Tibial nerve (tissue), 4 donors: Measurements from ENCODE around the gene C22orf39. TPM values are rescaled to one million over a fixed set of nuclear protein-coding genes. Genes with fewer than 3 reads are reported as not detected.

ENCODE experiments used
- DNase-seq, 2 donors: peaks; one replicate each; pipeline ENCODE4 v3.0.0-alpha.2; 2019; ENCODE audit warnings: low spot score in 2 of 2
- H3K27ac ChIP-seq, 4 donors: fragments of 200-600 bp; sonication (generic) in 3 of 4; one replicate each; pipeline ENCODE4 v1.5.1; 2017 to 2019; ENCODE audit warnings: mild to moderate bottlenecking in 1 of 4
- H3K27me3 ChIP-seq, 2 donors: fragments of 200-600 bp; sonication (generic) in 1 of 2; one replicate each; pipeline versions ENCODE4 v1.5.1 to v1.6.0; 2017 to 2019
- H3K36me3 ChIP-seq, 3 donors: fragments of 200-600 bp; sonication (generic); one replicate each; pipeline ENCODE4 v1.5.1; 2018 to 2019
- H3K4me1 ChIP-seq, 4 donors: fragments of 200-600 bp; sonication (generic) in 3 of 4; one replicate each; pipeline ENCODE4 v1.5.1; 2017 to 2019
- H3K4me3 ChIP-seq, 4 donors: fragments of 200-600 bp; sonication (generic) in 3 of 4; one replicate each; pipeline ENCODE4 v1.5.1; 2017 to 2019; ENCODE audit warnings: mild to moderate bottlenecking in 1 of 4, moderate library complexity in 1 of 4
- H3K9me3 ChIP-seq, 4 donors: fragments of 200-600 bp; sonication (generic) in 3 of 4; one replicate each; pipeline ENCODE4 v1.5.1; 2017 to 2019
- CTCF ChIP-seq, 5 experiments: fragments of 200-600 bp in 3 of 5; fragments of 450-650 bp in 2 of 5; sonication (generic) in 3 of 5; IDR thresholded peaks; one replicate each; pipeline ENCODE4 v1.5.1; 2016 to 2019; ENCODE audit warnings: antibody characterized with exemption in 5 of 5, mild to moderate bottlenecking in 3 of 5, moderate library complexity in 2 of 5
- EP300 ChIP-seq, 2 donors: sonication (generic); formaldehyde crosslinking; IDR thresholded peaks; one replicate each; pipeline ENCODE4 v1.6.1; 2017; ENCODE audit warnings: antibody characterized with exemption in 2 of 2, mild to moderate bottlenecking in 1 of 2
- POLR2A ChIP-seq, 2 donors: fragments of 450-650 bp; IDR thresholded peaks; one replicate each; pipeline ENCODE4 v1.6.1; 2017; ENCODE audit warnings: antibody characterized with exemption in 2 of 2, mild to moderate bottlenecking in 2 of 2, moderate library complexity in 2 of 2
- WGBS, 2 donors: methylation state at CpG; one replicate each; pipeline ENCODE4 v1.1.5; 2018; 5-methylcytosine and 5-hydroxymethylcytosine counted together
- total RNA-seq, 4 donors: library from RNA; depleted of rRNA; stranded (reverse); fragments of >200 nt; gene quantifications; one replicate each; pipeline ENCODE4 v1.1.0, GENCODE V29; 2016

The C22orf39 gene
- total RNA-seq, 4 donors from 2014 or later = 58.5 to 101 (median 75.1) TPM

GRCh38 chr22:19412923-19413322 lies 34.6 kb downstream of the C22orf39 start:
- Histone ChIP-seq H3K36me3 (peaks cover 0 to 37% (median 15%) of the 10 kb centered on the region in 3 donors), H3K9me3 (no peaks in the 10 kb centered on the region), H3K27ac (no peak overlapping the region), H3K4me3 (no peak overlapping the region), H3K4me1 (peaks cover 0 to 6% (median 0%) of the 10 kb centered on the region in 4 donors), H3K27me3 (no peaks in the 10 kb centered on the region)
- no peak for DNase-seq
- 77 to 83% methylated on average over 4 of the region's 4 CpGs for WGBS, 2 donors
- TF ChIP-seq POLR2A (IDR thresholded peaks at IDR 0.05) (no peak), CTCF (IDR thresholded peaks at IDR 0.05) (no peak), EP300 (IDR thresholded peaks at IDR 0.05) (no peak)

DNA sequence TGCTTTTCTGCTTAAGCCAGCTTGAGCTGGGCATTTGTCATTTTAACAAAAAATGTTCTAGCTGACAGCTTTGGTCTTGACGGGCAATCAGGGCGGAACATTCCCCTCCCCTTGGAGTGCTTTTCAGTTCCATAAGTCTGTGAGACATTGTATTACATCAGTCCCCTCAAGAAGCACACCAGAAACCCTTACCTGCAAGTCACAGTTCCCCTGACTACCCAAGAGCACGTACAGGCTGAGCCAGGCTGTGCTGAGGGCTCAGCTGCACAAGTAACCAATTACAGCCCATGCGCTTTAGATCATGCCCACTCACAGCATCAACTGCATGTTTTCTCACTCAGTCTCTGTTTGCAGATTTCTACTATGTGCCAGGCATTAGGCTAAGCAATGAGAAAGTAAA lies 35.0 kb downstream of the C22orf39 start:
- no peak overlapping the region for H3K4me3 ChIP-seq
- no peak for DNase-seq
- WGBS, 2 donors = 68 to 86% methylated on average over 4 of the region's 4 CpGs
- H3K36me3 ChIP-seq = peaks cover 0 to 38% (median 19%) of the 10 kb centered on the region in 3 donors
- H3K4me1 ChIP-seq = peaks cover 0 to 6% (median 0%) of the 10 kb centered on the region in 4 donors
- no peaks in the 10 kb centered on the region for H3K27me3 ChIP-seq
- no peak for TF ChIP-seq POLR2A (IDR thresholded peaks at IDR 0.05)
- TF ChIP-seq CTCF (IDR thresholded peaks at IDR 0.05) = no peak
- TF ChIP-seq EP300 (IDR thresholded peaks at IDR 0.05) = no peak
- H3K27ac ChIP-seq = no peak overlapping the region
- H3K9me3 ChIP-seq = no peaks in the 10 kb centered on the region

DNA sequence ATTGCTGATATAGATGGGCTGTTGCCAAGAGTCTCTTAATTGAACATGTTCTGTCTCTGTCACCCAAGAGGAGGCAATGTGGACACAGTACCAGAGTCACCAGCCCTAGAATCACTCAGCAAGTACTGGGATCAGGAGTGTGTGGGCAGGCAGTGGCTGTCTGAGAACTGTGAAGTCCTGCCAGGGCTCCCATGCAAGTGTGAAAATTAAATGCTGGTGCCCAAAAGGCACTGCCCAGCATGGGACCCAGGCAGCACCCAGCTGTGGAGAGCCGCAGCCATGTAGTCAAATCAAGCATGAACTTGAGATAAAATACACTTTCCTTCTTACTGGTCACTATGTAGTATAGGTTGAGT lies 35.8 kb downstream of the C22orf39 start:
- H3K9me3 ChIP-seq = no peaks in the 10 kb centered on the region
- DNase-seq = no peak
- H3K27ac ChIP-seq = no peak overlapping the region
- TF ChIP-seq POLR2A (IDR thresholded peaks at IDR 0.05) = no peak
- no peak for TF ChIP-seq EP300 (IDR thresholded peaks at IDR 0.05)
- TF ChIP-seq CTCF (IDR thresholded peaks at IDR 0.05) = no peak
- 92 to 100% methylated on average over 1 of the region's 1 CpG for WGBS, 2 donors
- H3K4me3 ChIP-seq = no peak overlapping the region
- H3K4me1 ChIP-seq = peaks cover 0 to 6% (median 0%) of the 10 kb centered on the region in 4 donors
- H3K36me3 ChIP-seq = peaks cover 0 to 39% (median 20%) of the 10 kb centered on the region in 3 donors
- no peaks in the 10 kb centered on the region for H3K27me3 ChIP-seq

DNA sequence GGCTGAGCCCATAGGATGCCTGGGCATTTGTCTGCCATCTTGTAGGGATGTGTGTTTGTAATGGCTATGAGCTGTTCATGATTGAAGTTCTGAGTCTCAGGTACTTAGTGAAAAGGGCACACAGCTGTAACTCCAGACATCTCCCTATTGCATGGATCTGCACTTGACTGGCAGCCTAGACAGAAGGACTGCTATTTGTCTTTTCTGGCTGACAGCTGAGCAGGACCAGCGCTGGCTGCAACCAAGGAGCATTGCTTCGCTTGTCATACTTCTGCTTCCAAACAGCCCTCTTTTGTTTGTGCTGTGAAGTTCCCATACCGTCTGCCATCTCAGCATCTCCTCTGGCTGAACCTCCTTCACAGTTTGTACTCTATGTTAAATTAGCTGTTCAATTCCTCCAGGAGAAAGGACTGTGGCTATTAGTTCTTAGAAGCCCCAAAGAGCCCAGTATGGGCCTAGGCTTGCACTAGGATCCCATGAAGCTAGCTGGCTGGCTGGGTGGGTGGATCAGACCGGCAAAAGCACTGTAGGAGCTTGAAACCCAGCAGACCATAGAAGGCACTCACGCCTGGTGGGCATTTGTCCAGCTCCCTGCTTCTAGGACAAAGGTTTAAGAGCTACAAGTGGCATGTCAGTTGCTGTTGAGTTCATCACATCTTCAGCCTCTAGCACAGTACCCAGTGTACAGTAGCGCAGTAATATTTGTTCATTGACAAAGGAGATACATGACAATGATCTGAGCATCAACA lies 36.4 kb downstream of the C22orf39 start:
- H3K4me1 ChIP-seq = peaks cover 0 to 6% (median 0%) of the 10 kb centered on the region in 4 donors
- TF ChIP-seq CTCF (IDR thresholded peaks at IDR 0.05) = no peak
- no peak for TF ChIP-seq EP300 (IDR thresholded peaks at IDR 0.05)
- TF ChIP-seq POLR2A (IDR thresholded peaks at IDR 0.05) = no peak
- no peak overlapping the region for H3K4me3 ChIP-seq
- 73 to 88% methylated on average over 6 of the region's 6 CpGs for WGBS, 2 donors
- no peak overlapping the region for H3K27ac ChIP-seq
- no peaks in the 10 kb centered on the region for H3K9me3 ChIP-seq
- DNase-seq = no peak
- H3K27me3 ChIP-seq = no peaks in the 10 kb centered on the region
- H3K36me3 ChIP-seq = peaks cover 0 to 43% (median 20%) of the 10 kb centered on the region in 3 donors
